HT-29 (cell line): ENCODE measurements around the gene DCAF10. TPM values are rescaled to one million over a fixed set of nuclear protein-coding genes. Genes with fewer than 3 reads are reported as not detected.
"Not testable (repeated sequence)": the region's sequence is repeated elsewhere in the genome, so short reads cannot be mapped to it uniquely, and the experiment has no call there.

Experiments used
- DNase-seq: peaks from one replicate; pipeline ENCODE4 v3.0.0-alpha.2; 2015; ENCODE audit warnings: low spot score
- total RNA-seq: library from RNA; depleted of rRNA; stranded (reverse); fragments of >200 nt; shearing (Covaris generic); gene quantifications from 2 replicates; pipeline ENCODE4 v1.2.3, GENCODE V29; 2014

The DCAF10 gene
- total RNA-seq, 1 experiment from 2014 or later: 6.0 TPM

- peak; percentile 7 for DNase-seq
Measured at GRCh38 chr9:37859043-37859442, 58.4 kb downstream of the DCAF10 start.

GRCh38 chr9:37862530-37862929 is 61.9 kb downstream of the DCAF10 start:
- DNase-seq: no peak

- no peak for DNase-seq
Measured at GRCh38 chr9:37870081-37870798, 69.6 kb downstream of the DCAF10 start.

- DNase-seq: no peak
Measured at GRCh38 chr9:37870799-37871176, 70.2 kb downstream of the DCAF10 start.

GRCh38 chr9:37873955-37874354 is 73.4 kb downstream of the DCAF10 start:
- no peak for DNase-seq

GRCh38 chr9:37876376-37876775 is 75.8 kb downstream of the DCAF10 start:
- no peak for DNase-seq

GRCh38 chr9:37880916-37881479 is 80.4 kb downstream of the DCAF10 start:
- no peak for DNase-seq

- not testable (repeated sequence) for DNase-seq
Measured at GRCh38 chr9:37887977-37888583, 87.5 kb downstream of the DCAF10 start.

GRCh38 chr9:37889536-37889935 is 88.9 kb downstream of the DCAF10 start:
- DNase-seq: no peak

- not testable (repeated sequence) for DNase-seq
Measured at GRCh38 chr9:37891042-37891441, 90.4 kb downstream of the DCAF10 start.

- no peak for DNase-seq
Measured at GRCh38 chr9:37892063-37892462, 91.5 kb downstream of the DCAF10 start.

GRCh38 chr9:37897665-37898064 is 97.1 kb downstream of the DCAF10 start:
- DNase-seq: no peak

- no peak for DNase-seq
Measured at GRCh38 chr9:37899041-37899440, 98.4 kb downstream of the DCAF10 start.

- no peak for DNase-seq
Measured at GRCh38 chr9:37902131-37902530, 101.5 kb downstream of the DCAF10 start.

GRCh38 chr9:37902796-37903646 is 102.4 kb downstream of the DCAF10 start:
- peak; percentile 29 for DNase-seq

- peak; percentile 86 for DNase-seq
Measured at GRCh38 chr9:37903647-37904444, 103.2 kb downstream of the DCAF10 start, which contains the start of gene SLC25A51. SLC25A51 (minus strand) TSS chr9:37904127; CDS start chr9:37888550, 15,577 bp downstream.

- DNase-seq: peak; percentile 33
Measured at GRCh38 chr9:37904445-37905130, 104.0 kb downstream of the DCAF10 start.

GRCh38 chr9:37905131-37905505 is 104.5 kb downstream of the DCAF10 start:
- no peak for DNase-seq

- DNase-seq: no peak
Measured at GRCh38 chr9:37905776-37906175, 105.2 kb downstream of the DCAF10 start.
